ENCODE measurements around the gene ATXN3L.

Gene ATXN3L

DNA sequence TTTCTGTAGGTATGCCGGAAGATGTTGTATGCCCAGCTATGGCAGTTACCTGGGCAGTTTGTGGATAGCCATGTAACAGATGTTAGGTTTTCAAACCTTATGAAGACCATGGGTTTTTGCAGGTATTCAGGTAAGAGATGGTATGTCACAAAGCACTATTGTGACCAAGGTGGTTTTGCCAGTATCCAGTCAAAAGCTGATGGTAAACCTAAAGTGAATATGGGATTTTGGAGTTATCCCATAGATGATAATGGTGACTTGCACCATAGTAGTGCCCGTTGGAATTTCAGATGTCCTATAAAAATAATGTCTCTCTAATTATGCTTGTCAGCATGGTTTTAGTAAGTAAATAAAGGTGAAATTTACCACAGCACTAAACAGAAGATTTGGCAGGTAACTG, at the start of gene ATXN3L:
Gene ATXN3L, minus strand, starts transcription at position 101 of the 400 bp plus-strand sequence. CDS start 119 bp downstream, outside the sequence.
- DNase-seq = no peak

DNA sequence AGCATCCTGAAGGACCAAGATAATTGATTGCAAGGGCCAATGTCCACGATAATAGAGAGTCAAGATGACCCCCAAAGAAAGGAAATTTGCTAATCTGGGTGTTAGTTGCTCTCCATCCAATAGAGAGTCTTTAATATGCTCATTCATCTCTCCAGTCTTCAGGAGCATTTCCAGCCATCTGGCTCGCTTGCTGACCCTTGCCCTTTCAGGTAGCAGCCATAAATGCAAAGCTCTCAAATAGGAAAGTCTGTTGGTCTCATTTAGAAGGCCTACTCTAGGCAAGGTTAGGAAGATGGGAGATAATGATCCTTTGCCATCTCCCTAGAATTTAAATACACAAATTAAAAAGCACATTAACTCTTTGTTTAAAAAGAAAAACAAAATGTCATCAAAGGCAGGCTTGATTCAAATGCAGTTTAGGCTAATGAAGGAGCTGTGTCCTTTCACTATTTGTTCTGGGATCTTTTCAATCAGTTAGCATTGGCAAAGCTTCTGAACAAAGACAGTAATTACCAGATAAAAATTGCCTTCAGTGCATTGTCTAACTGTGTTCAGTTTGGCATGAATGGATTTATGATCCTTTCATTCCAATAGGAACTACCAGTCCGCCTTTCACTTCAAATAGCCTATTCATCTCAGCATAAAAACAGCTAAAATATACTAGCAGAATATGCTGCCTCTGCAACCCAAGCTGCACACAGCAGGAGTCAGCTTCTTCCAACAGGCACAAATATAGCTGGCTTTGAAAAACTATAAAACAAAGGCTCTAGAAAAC, 49.6 kb upstream of the ATXN3L start:
- DNase-seq = peak; percentile 18

DNA sequence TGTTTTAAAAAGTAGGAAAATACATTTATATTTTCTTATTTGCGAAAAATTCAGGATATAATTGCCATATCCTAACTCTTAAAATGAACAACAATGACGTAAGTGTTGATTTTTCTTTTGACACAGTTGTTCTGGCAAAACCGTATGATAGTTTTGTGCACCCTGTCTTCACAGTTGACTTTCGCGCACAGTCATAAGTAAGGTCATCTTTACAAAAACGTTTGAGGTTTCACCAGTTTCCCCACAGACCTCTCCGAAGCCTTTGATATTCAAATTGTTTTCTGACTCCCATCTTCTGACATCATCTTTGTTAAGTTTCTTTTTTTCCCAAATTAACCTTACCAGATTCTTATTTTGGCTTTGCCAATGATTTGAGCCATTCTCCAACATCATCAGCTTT, 48.1 kb upstream of the ATXN3L start:
- no peak for DNase-seq

DNA sequence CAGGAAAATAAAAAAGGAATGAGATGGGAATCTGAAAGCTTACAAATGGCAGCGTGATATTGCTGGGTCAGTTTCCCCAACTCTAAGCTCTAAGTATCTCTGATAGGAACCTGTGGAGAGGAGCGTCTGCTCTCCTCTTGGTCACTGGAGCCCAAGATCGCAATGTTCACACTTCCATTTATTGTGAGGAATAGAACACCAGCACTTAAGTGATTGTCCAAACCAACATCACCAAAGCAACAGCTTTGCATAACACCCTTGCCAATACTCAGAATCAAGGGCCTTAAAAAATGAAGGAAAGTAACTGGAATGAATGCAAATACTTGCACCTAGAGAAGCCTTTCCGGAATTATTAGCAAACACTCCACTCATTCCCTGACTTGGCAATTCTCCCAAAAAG, 46.8 kb upstream of the ATXN3L start:
- DNase-seq = no peak

DNA sequence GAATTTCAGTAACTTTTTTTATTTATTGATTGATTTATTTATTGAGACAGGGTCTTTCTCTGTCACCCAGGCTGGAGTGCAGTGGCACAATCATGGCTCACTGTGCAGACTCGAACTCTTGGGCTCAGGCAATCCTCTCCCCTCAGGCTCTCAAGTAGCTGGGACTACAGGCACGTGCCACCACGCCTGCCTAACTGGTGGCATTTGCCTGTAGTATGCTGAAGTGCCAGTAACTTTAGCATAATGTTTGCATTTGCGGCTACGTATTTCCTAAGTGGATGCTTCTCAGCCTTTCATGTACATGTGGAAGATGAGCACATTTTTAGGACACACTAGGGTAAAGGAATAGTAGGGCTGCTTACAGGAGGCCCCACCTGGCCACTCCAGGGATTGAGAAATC, 45.3 kb upstream of the ATXN3L start:
- DNase-seq = no peak

DNA sequence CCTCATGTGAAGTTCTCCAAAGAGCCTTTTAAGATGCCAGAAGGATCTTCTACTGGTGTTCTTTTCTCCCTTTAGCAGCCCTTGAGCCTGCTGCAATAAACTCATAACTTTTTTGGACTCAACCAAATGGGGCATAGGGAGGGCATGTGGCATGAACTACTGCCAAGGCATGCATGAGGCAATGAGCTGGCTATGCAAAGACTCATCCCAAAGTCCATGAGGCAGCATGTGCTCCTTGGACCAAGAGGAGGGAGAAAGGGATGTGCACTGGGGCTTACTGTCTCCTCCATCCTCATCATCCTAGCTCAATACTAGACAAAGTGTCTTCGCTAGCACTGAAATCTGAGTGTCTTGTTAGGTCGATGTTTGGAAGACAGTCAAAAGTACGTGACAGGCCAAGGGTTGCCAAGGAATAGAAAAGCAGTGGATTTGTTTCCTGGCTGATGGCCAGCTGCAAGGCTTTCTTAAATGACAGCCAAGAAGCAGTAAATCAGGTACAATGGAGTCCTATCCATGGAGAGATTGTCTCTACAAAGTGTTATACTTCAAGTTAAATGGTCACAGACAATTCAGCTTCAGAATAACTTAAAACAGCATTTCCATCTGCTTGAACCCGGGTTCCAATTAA, 44.5 kb upstream of the ATXN3L start:
- no peak for DNase-seq

DNA sequence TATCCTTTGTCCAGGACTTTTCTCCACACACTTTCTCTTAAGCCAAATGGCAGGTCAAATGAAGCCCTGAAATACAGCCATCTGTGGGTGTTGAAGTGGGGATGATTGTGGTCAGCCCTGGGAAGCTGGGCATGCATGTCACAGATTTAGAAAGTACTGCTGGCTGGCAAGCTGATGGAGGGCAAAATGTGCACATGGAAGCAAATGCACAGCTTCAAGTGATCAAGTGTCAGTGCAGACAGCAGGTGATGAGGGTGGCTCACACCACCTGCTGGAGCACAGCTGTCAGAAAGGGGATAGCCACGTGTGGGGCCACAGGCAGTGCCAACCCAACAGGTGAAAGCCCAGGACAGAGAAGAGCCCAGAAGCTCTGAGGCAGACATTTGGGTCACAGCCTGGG, 40.3 kb upstream of the ATXN3L start:
- DNase-seq = peak; percentile 15

DNA sequence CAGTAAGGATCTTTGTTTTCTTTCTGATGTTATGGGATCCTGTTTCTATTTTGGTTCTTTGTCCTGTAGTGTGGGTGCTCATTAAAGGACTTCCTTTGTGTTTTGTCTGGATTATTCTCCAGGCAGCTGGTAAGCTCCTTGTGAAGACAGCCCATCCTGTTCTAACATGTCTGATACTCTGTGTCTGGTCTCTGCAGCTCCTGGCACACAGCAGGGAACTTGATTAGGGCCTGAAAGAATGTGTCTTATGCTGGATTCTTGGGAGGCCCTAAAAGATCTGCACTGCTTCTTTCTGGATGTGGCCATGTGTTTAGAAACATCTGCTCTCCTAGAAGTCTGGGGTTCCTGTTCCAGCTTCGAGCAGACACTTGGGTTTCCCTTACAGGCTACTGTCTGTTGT, 38.1 kb upstream of the ATXN3L start:
- DNase-seq = peak; percentile 49

DNA sequence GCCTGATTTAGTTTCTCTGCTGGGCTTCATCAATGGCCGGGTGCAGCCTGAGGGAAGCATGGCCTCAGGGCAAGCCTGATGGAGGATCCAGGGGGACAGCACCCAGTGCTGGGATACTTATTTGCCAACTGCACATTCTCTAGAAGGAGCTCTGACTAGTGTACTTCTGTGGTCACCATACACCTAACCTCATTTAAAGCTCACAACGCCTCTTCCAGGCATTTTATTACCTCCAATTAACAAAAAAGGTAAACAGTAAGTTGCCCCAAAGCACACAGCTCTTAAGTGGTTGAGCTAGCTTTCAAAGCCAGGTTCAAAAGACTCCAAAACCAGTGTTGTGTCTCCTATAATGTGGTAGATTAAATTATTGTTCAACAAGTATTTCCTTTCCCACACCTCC, 26.8 kb upstream of the ATXN3L start:
- DNase-seq = no peak

DNA sequence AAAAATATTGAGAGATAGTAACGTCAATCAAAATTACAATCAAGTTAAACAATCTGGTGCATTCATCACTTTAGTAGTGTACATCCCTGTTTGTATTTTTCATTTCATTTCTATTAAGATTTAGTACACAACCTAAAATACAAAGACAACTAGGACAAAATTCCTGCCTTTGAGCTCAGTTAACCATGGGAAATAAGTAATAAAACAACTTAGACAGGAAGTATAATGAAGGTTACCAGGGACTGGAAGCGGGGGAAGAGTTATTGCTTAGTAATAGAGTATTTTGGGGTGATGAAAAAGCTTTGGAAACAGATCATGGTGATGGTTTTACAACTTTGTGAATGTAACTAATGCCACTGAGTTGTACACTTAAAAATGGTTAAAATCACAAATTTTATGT, 25.6 kb upstream of the ATXN3L start:
- no peak for DNase-seq

DNA sequence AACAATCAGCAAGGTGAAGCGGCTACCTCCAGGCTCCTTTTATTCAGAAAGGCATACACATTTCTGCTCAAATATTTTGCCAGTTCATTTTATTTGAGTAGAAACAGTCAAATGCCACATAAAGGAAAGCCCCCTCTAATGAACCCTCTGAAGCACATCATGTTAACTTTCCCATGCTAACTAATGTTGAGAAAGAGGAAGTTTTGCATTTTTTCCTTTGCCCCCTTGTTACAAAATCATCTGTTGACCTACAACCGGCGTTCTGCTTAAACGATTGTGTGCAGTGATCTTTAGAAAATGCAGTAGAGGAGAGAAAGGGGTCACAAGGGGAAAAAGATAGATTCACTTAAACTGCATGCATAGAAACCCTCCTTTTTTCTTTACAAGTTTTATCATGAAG, 25.2 kb upstream of the ATXN3L start:
- DNase-seq = no peak

DNA sequence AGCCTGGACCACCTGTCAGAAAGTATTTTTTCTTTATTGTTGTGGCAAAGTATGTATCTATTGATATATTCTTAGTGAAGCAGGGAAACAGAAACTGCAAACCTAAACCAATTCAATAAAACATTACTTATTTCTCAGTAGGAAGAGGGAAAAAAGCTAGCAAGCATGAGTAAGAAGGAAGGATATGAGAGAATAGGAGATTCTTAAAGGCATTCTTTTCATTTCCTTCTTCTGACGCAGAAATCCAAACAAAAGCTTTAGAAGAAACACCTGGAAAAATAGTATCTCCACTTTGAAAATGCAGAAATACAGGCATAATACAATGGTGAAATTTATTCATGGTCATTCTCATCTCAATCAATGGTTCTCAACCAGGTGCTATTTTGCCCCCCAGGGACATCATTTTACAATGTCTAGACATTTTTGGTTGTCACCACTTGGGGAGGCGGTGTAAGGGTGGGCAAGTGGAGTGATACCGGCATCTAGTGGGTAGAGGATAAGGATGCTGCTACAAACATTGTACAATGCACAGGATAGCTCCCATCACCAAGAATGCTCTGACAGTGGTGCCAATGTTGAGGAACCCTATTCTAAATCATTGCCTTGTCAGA, 21.7 kb upstream of the ATXN3L start:
- no peak for DNase-seq

DNA sequence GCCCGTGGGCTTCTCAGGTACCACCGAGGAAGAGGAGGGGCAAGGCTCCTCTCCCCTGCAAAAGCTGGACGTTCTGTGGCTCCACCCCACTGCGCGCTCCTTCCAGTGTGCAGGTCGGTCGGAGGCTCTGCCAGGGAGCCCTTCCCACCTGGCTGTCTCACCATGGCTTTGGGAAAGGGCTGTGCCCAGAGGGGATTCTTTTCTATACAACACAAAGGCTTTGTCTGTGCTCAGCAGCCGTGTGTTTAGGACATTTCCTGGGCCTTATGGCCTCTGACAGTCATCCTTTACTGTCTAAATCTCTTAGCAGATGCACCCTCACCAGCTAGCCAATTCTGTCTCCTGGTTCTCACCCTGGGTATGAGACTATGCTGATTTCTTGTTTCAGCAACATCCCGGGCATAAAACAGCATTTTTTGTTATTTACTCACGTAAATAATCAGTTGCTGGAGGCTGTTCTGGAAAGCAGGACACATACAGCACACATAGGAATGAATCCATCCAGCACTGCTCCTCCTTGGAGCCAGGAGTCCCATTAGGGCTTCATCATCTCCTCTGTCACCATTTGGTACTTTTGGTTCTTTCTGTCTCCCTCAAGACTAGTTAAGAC, 20.4 kb upstream of the ATXN3L start:
- no peak for DNase-seq

DNA sequence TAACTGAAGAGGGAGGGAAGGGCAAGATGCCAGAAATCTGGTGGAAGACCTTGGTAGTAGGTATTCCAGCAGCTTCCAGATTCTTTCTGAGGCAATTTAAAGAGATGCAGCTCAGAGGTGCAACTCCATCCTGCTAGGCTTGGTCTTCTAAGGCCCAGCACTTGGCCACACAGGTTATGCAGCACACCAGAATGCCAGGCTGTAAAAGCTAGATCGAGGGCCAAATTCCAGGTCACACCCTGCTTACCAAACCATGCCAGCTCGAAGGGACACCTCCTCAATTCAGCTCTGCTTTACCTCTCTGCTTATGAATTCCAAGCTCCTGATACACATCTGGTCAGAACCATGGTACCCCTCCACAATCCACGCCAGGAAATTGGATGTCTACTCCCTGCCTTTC, 19.8 kb upstream of the ATXN3L start:
- DNase-seq = no peak

DNA sequence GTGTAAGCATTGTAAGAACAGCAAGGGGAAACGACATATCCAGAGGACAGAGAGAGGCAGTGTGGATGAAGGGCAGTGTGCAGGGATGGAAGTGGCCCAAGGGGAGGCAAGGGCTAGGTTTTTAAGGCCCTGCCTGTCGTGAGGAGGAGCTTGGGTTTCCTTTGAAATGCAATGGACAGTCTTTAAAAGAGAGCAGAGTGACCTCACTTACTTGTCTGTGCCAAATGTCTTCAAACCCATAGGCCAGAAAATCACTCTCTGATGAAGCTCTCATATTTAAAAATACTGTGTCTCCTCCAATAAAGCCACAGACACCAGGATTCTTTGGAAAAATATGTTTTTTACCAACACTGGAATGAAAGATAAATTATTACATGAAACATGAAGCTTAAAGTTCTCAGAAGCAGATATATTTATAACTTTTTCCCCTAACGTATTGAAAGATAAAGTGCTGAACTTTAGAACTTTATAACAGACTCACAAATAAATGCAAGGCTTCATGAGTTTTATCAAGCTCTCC, 19.2 kb upstream of the ATXN3L start:
- DNase-seq = no peak

DNA sequence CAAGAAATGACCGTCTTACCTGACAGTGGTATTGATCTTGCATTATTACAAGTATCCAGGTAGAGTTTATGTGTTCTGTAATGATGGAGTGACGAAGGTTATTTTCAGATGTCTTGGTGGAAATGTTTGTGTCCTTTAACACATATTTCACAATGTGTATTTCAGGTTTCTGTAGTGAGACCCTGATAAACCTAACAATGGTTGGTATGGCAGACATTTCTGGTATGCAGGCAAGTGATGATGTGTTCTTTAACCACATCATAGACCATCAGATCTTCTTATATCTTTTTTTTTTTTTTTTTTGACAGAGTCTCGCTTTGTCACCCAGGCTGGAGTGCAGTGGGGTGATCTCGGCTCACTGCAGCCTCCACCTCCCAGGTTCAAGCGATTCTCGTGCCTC, 14.6 kb upstream of the ATXN3L start:
- no peak for DNase-seq

DNA sequence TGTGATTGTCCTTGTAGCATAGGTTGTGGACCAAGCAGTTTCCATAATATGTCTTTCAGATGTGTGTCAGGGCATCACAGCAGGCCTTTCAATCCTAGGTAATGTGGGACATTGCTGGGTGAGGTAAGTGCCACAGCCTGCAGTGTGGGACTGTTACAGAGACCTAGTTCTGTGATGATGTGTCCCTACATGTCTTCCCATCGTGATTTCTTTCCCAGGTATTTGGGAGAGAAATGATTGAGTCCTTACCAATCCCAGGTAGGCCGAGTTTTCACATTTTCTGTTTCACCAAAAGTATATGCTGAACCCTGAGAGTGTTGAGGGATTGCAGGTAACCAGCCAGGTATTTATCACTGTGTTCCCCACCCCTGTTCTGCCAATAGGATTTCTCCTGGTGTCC, 10.6 kb upstream of the ATXN3L start:
- DNase-seq = no peak

DNA sequence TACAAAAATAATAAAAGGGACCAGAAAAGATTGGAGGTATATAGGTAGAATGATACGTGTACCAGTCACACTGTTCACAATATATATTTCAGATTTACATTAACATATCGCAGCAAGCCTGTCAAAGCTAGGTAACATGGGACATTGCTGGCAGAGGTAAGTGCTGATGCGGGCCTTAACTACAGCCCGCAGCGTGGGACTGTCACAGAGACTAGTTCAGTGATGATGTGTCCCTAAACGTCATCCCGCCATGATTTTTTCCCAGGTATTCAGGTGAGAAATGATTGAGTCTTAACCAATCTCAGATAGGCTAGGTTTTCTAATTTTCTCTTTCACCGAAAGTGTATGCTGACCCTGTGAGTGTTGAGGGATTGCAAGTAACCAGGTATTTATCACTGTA, 7.8 kb upstream of the ATXN3L start:
- no peak for DNase-seq

DNA sequence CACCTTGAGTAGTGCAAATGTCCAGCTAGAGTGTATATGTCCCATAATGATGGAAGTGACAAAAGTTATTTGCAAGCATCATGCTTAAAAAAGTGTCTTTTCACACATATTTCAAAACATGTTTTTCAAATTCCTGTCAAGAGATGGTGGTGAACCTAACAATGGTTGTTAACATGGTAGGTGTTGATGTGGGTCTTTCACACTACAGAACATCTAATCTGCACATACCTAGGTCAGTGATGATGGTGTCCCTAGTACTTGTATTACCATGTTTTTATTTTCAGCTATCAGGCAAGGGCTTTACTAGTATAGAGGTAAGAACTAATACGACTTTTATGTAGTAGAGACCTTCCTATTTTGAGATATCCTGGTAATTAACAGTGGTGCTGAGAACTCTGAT, 3.4 kb upstream of the ATXN3L start:
- DNase-seq = no peak

DNA sequence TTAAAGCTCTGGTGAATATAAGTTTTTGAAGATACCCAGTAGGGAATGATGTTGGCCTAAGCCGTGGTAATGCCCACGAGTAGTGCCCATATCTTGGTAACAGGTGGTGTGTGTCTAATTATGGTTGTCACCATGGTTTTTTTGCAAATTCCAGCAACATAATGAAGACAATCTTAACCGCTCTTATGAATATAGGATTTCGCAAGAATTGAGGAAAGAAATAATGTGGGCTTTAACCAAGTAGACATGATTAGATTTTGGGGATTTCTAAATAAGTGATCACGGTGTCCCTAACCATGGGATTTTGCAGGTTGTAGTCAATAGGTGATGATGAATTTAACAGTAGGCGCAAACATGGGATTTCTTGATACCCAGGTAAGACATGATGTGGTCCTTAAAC, 2.5 kb downstream of the ATXN3L start:
- DNase-seq = no peak

DNA sequence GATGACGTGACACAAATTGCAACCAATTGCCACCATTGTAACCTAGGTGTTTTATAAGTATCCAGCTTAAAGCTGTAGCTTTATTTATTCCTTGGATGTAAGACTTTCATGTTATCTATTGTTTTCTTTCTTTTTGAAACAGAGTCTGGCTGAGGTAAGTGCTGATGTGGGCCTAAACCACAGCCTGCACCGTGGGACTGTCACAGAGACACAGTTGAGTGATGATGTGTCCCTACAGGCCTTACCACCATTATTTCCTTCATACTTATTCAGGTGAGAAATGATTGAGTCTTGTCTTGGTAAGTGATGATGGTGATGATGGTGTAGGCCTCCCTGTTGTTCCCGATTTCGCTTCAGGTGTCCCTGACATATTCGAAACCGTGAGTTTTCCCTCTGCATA, 8.3 kb downstream of the ATXN3L start:
- no peak for DNase-seq

DNA sequence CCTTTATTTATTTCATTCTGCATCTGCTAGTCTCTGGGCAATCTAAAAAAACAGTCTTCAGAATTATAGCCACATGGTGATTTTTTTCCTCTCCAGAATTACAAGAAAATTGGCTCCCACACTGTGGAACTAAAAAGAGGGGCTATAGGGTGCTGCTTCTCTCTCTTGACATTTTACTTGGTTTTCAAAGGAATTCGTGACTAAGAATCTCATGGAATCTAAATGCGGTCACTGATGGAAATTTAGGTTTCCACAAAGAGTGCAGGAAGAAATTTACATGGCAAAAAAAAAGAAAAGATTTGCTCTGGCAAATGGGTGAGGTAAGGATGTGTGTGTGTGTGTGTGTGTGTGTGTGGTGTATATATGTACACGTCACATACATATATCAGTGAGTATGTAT, 10.2 kb downstream of the ATXN3L start:
- DNase-seq = no peak

DNA sequence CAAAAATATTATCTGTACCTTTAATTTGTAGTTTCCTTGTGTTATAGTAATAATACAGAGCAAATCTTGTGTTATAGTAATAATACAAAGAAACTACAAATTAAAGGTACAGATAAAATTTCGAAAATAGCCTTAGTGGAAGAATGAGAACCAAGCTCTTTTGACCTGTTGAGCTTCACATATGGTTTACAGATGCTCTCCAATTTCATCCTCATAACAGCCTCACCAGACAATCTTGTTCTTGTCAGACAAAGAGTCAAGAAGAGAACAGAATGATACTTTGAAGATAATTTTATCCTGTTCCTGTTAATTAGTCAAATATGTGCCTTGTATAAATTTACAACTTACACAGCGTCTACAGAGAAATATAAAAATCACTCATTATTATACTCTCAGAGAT, 12.8 kb downstream of the ATXN3L start:
- DNase-seq = no peak

DNA sequence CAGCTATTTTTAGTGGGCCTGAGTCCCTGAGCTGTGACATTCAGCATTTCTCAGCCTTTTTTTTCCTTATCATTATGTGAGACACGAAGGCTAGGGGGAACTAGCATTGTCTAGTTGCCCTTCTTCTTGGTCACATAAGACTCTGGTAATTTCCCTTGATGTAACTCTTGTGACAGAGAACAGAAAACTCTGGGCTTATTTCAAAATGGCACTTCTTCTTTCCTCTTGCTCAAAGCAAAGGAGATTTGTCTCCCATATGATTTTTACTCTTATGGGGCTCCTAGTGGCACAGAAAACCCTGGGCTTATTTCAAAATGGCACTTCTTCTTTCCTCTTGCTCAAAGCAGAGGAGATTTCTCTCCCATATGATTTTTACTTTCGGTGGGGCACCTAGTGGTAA, 14.7 kb downstream of the ATXN3L start:
- no peak for DNase-seq
